ENCODE data around the gene RPRD2. TPM values are rescaled to one million over a fixed set of nuclear protein-coding genes. Genes with fewer than 3 reads are reported as not detected.

The RPRD2 gene
- total and polyA plus RNA-seq, 2 of the 4 experiments (the other 2 are of a cell fraction), result 3.9 to 11.6 TPM

DNA sequence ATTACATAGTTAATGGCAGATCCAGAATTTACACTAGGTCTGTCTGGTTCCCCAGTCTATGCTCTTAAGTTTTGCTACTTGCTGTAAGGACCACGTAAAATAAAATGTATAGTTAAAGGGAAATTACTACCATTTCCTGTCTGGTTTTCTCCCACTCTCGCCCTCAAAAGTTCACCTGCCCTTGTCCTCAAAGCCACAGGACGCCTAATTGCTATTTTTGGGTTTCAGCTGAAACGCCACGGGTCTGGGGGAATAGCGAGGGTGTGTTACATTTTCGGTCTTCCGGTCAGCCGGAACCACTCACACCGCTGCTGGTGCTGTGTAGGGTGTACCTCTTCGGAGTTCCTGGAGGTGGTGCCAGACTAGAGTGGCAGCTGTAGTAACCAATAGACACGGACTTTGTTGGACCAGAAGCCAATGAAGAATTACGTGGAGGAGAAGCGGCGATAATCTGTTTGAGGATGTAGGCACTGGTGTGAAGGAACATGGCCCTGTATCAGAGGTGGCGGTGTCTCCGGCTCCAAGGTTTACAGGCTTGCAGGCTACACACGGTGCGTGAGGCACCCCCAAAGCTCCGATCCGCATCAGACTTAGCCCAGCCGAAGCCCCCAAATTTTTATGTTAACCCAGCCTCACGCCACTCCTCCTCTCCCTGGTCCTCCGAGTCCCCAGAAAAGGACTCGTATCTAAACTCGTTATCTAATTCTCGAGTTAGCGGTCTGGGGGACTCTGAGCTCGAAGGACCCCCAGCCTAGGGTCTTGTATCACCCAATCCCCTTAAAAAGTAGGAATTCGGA is 123.2 kb downstream of the RPRD2 start, which contains the start of gene TARS2:
Gene TARS2, plus strand, starts transcription at position 454 of the 797 bp plus-strand sequence. Its CDS starts 32 bp downstream, at position 486.
- Histone ChIP-seq H3K27me3 (ENCODE audit: control insufficient read depth, insufficient read depth, low read length) (no peaks in the 10 kb centered on the region), H2AK9ac (replicated peaks; ENCODE audit: low read depth, low read length, poor library complexity) (peak within 1 kb of the TSS; percentile 96), H4K20me1 (ENCODE audit: insufficient read depth, low read length) (no peaks in the 10 kb centered on the region), H3K4me2 (ENCODE audit: low read depth, low read length) (peak within 1 kb of the TSS; percentile 90), H4K8ac (ENCODE audit: low read depth in 2 of 2, low read length in 2 of 2) (peak within 1 kb of the TSS; percentile 88 to 98), H3K9me1 (ENCODE audit: insufficient read depth, low read length) (peaks cover 4% of the 10 kb centered on the region), H2BK20ac (ENCODE audit: low read depth, low read length) (peak within 1 kb of the TSS; percentile 65; the same call in 1 of the 2 replicates), H2AFZ (replicated peaks; ENCODE audit: low read length, poor library complexity) (peak within 1 kb of the TSS; percentile 97), H3K14ac (replicated peaks; ENCODE audit: low read depth, low read length) (peak within 1 kb of the TSS; percentile 98), H3K36me3 (ENCODE audit: control insufficient read depth, insufficient read depth, low read length) (peaks cover 9% of the 10 kb centered on the region), H3K56ac (ENCODE audit: extremely low read depth, insufficient read depth, low read length) (peak within 1 kb of the TSS; percentile 95), H2BK120ac (ENCODE audit: low read depth, low read length) (peak within 1 kb of the TSS; percentile 84; the same call in 1 of the 2 replicates), H2BK5ac (ENCODE audit: low read depth, low read length, poor library complexity, severe bottlenecking) (peak within 1 kb of the TSS; percentile 95), H3K79me1 (ENCODE audit: low read depth in 1 of 2, low read length in 2 of 2) (peaks cover 10 to 17% of the 10 kb centered on the region in 2 experiments), H3K9ac (ENCODE audit: low read depth, low read length) (peak within 1 kb of the TSS; percentile 92), H3K18ac (ENCODE audit: low read depth, low read length) (peak within 1 kb of the TSS; percentile 90), H3K23ac (ENCODE audit: low read depth, low read length) (peak within 1 kb of the TSS; percentile 96), H3K4me1 (ENCODE audit: control insufficient read depth, insufficient read depth, low read length) (no peaks in the 10 kb centered on the region; the same call in 1 of the 2 replicates), H2BK15ac (ENCODE audit: low read depth, low read length) (peak within 1 kb of the TSS; percentile 80; the same call in 2 of the 3 replicates), H3K4me3 (ENCODE audit: insufficient read depth, low read depth, low read length) (peak within 1 kb of the TSS; percentile 66), H3K4ac (ENCODE audit: low read depth, low read length) (peak within 1 kb of the TSS; percentile 95), H4K91ac (ENCODE audit: insufficient read depth, low read depth, low read length) (peak within 1 kb of the TSS; percentile 93), H4K5ac (ENCODE audit: low read depth, low read length) (peak within 1 kb of the TSS; percentile 97), H3K9me3 (ENCODE audit: control insufficient read depth, insufficient read depth, low read length) (no peaks in the 10 kb centered on the region), H2AK5ac (ENCODE audit: low read depth, low read length) (peak within 1 kb of the TSS; percentile 78), H3K27ac (ENCODE audit: insufficient read depth, low read length) (peak within 1 kb of the TSS; percentile 78)
- POLR2A ChIA-PET (ENCODE audit: unreplicated experiment), result interaction anchor here (0.6 kb wide), 1 partner anchor 13 kb away, joined by 3 read pairs; no protein-coding TSS in a partner anchor
- DNase-seq (peak; percentile 99), ATAC-seq (ENCODE audit: low read depth) (peak; percentile 100)
- WGBS, 2 experiments (ENCODE audit: extremely low coverage in 2 of 2, insufficient read length in 1 of 2), result 0% methylated on average over 12 of the region's 30 CpGs; no CpG with 5 or more reads in 1 of the 2 experiments
- TSS peak; percentile 63 for BruUV-seq (replicated peaks)
- TF ChIP-seq, protein P1, sequence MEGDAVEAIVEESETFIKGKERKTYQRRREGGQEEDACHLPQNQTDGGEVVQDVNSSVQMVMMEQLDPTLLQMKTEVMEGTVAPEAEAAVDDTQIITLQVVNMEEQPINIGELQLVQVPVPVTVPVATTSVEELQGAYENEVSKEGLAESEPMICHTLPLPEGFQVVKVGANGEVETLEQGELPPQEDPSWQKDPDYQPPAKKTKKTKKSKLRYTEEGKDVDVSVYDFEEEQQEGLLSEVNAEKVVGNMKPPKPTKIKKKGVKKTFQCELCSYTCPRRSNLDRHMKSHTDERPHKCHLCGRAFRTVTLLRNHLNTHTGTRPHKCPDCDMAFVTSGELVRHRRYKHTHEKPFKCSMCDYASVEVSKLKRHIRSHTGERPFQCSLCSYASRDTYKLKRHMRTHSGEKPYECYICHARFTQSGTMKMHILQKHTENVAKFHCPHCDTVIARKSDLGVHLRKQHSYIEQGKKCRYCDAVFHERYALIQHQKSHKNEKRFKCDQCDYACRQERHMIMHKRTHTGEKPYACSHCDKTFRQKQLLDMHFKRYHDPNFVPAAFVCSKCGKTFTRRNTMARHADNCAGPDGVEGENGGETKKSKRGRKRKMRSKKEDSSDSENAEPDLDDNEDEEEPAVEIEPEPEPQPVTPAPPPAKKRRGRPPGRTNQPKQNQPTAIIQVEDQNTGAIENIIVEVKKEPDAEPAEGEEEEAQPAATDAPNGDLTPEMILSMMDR (conservative IDR thresholded peaks at IDR 0.05; ENCODE audit: low read depth, low read length), result 0 out of 2 replicates have a peak, but pooled peaks have one; percentile 12
- no peak for TF ChIP-seq MAFK (IDR thresholded peaks at IDR 0.05; ENCODE audit: low read depth, low read length)
- TF ChIP-seq MAZ (IDR thresholded peaks at IDR 0.05; ENCODE audit: borderline replicate concordance, low read depth, low read length), result peak; percentile 49; the same call in 1 of the 2 replicates
- peak; percentile 52; the same call in 1 of the 2 replicates for TF ChIP-seq POLR2A (IDR thresholded peaks at IDR 0.05; ENCODE audit: low read depth, low read length)
- CTCF ChIA-PET, result no interaction called here
- dilution Hi-C loops (cut with HindIII; ENCODE audit: low sequenced_read_pairs, unreplicated experiment), result no loop called here
- intact Hi-C loops (cut with micrococcal nuclease), result loop anchor here (1.0 to 5.0 kb wide), 4 partner anchors 45 to 134 kb away; partner anchors contain the start of gene ADAMTSL4
- in situ Hi-C loops (cut with MboI; ENCODE audit: low sequenced_read_pairs), result no loop called here

Measured in IMR-90 (cell line).